Lower leg skin (tissue), 3 donors: Measurements from ENCODE around the gene CIP2A.

ENCODE experiments used
- CTCF ChIP-seq, 3 donors: fragments of 450-650 bp; IDR thresholded peaks; one replicate each; pipeline ENCODE4 v1.5.1; 2016; ENCODE audit warnings: antibody characterized with exemption in 3 of 3, mild to moderate bottlenecking in 3 of 3, moderate library complexity in 2 of 3
- POLR2A ChIP-seq, 2 donors: fragments of 450-650 bp; IDR thresholded peaks; one replicate each; pipeline ENCODE4 v1.6.1; 2016 to 2017; ENCODE audit warnings: antibody characterized with exemption in 2 of 2, mild to moderate bottlenecking in 1 of 2, moderate library complexity in 1 of 2

GRCh38 chr3:108589998-108590323 is 723 bp upstream of the CIP2A start:
- TF ChIP-seq CTCF (IDR thresholded peaks at IDR 0.05) (no peak), POLR2A (IDR thresholded peaks at IDR 0.05) (no peak)
